SU-DHL-6 (cell line): ENCODE results near the gene FKBP5.

Experiments
- EZH2phosphoT487 ChIP-seq: fragments of 200-600 bp; sonication (generic), shearing (Covaris generic); conservative IDR thresholded peaks from 2 replicates; pipeline ENCODE4 v1.6.1; 2018; ENCODE audit warnings: mild to moderate bottlenecking, antibody characterized with exemption, low read length, moderate library complexity, mixed read lengths
- TF ChIP-seq, protein P1 (sequence below): fragments of 200-600 bp; sonication (generic); IDR thresholded peaks from one replicate; pipeline ENCODE4 v1.5.1; 2017; ENCODE audit warnings: antibody characterized with exemption, mild to moderate bottlenecking, low read length, moderate library complexity; ENCODE audit not compliant: insufficient read depth, poor library complexity, severe bottlenecking

DNA sequence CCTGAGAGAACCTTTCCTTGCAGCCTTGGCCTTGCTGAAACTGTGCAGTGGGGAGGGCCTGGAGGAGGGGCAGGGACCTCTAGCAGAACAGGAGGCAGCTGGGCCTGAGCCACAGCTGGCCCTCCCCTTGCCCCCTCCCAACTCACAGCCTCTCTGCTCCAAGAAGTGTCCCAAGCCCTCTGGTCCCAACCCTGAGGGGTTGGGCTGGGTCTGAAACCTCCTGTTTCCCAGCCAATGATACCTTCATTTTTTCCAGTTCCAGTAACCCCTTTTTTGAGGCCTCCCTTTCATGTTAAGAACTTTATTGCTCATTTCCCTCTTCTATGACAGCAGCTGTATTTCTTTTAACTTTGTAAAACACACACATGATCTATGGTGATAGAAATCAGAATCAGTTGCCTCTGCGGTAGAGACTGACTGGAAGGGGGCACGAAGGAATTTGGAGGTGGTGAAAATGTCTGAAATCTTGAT lies 30.2 kb upstream of the FKBP5 start:
- TF ChIP-seq, protein P1, sequence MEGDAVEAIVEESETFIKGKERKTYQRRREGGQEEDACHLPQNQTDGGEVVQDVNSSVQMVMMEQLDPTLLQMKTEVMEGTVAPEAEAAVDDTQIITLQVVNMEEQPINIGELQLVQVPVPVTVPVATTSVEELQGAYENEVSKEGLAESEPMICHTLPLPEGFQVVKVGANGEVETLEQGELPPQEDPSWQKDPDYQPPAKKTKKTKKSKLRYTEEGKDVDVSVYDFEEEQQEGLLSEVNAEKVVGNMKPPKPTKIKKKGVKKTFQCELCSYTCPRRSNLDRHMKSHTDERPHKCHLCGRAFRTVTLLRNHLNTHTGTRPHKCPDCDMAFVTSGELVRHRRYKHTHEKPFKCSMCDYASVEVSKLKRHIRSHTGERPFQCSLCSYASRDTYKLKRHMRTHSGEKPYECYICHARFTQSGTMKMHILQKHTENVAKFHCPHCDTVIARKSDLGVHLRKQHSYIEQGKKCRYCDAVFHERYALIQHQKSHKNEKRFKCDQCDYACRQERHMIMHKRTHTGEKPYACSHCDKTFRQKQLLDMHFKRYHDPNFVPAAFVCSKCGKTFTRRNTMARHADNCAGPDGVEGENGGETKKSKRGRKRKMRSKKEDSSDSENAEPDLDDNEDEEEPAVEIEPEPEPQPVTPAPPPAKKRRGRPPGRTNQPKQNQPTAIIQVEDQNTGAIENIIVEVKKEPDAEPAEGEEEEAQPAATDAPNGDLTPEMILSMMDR, result no peak
- no peak for TF ChIP-seq EZH2phosphoT487
